Mesendoderm (in vitro differentiated cells): ENCODE results near the gene PHAF1.

ENCODE experiments used
- DNase-seq: peaks from one replicate; pipeline ENCODE4 v3.0.0; 2013
- H2AK5ac ChIP-seq: 2 replicates; pipeline ENCODE4 v1.6.1; 2013; ENCODE audit warnings: low read length, inconsistent platforms
- H2BK120ac ChIP-seq: 2 replicates; pipeline ENCODE4 v1.6.1; 2013; ENCODE audit warnings: low read depth, mild to moderate bottlenecking, low read length, moderate library complexity, mixed read lengths
- H2BK15ac ChIP-seq: replicated peaks from 2 replicates; pipeline ENCODE4 v1.6.1; 2013; ENCODE audit warnings: low read depth, mild to moderate bottlenecking, moderate library complexity
- H2BK5ac ChIP-seq: 2 replicates; pipeline ENCODE4 v1.6.1; 2013; ENCODE audit warnings: low read length, inconsistent platforms
- H3K18ac ChIP-seq: 2 replicates; pipeline ENCODE4 v1.6.1; 2013; ENCODE audit warnings: mild to moderate bottlenecking, low read length, mixed read lengths
- H3K23ac ChIP-seq: one replicate; pipeline ENCODE4 v1.6.1; 2013; ENCODE audit warnings: low read length
- H3K27ac ChIP-seq: 2 replicates; pipeline ENCODE4 v1.5.1; 2013; ENCODE audit warnings: low read depth, mild to moderate bottlenecking, inconsistent platforms, low read length, moderate library complexity
- H3K27me3 ChIP-seq: 2 replicates; pipeline ENCODE4 v1.6.1; 2013; ENCODE audit warnings: low read length, control low read depth, mild to moderate bottlenecking, inconsistent platforms; ENCODE audit not compliant: insufficient read depth, poor library complexity
- H3K36me3 ChIP-seq: 2 replicates; pipeline ENCODE4 v1.6.1; 2013; ENCODE audit warnings: low read length, inconsistent platforms; ENCODE audit not compliant: control insufficient read depth, insufficient read depth
- H3K4ac ChIP-seq: one replicate; pipeline ENCODE4 v1.6.1; 2013; ENCODE audit warnings: low read depth, mild to moderate bottlenecking, low read length, moderate library complexity
- H3K4me1 ChIP-seq: 2 replicates; pipeline ENCODE4 v1.6.1; 2013; ENCODE audit warnings: low read depth, low read length, inconsistent platforms; ENCODE audit not compliant: control insufficient read depth
- H3K4me2 ChIP-seq: 2 replicates; pipeline ENCODE4 v1.6.1; 2013; ENCODE audit warnings: low read length
- H3K4me3 ChIP-seq: 2 replicates; pipeline ENCODE4 v1.5.1; 2013; ENCODE audit warnings: mild to moderate bottlenecking, low read length
- H3K56ac ChIP-seq: one replicate; pipeline ENCODE4 v1.6.1; 2013; ENCODE audit warnings: low read length
- H3K79me1 ChIP-seq: 2 replicates; pipeline ENCODE4 v1.6.1; 2013; ENCODE audit warnings: low read length, inconsistent platforms
- H3K79me2 ChIP-seq: 2 replicates; pipeline ENCODE4 v1.6.1; 2013; ENCODE audit warnings: mild to moderate bottlenecking, low read length; ENCODE audit not compliant: control insufficient read depth, insufficient read depth
- H3K9ac ChIP-seq: 2 replicates; pipeline ENCODE4 v1.6.1; 2013; ENCODE audit warnings: low read length, inconsistent platforms
- H4K5ac ChIP-seq: one replicate; pipeline ENCODE4 v1.6.1; 2013; ENCODE audit warnings: low read length
- H4K8ac ChIP-seq: one replicate; pipeline ENCODE4 v1.6.1; 2013; ENCODE audit warnings: low read depth, mild to moderate bottlenecking, control low read depth, low read length, moderate library complexity
- WGBS: extraction: QIAGEN DNeasy Blood & Tissue Kit; methylation state at CpG from one replicate; pipeline ENCODE4 v1.1.7; 2013; ENCODE audit warnings: low lambda C conversion rate, missing lambda C conversion rate; ENCODE audit not compliant: insufficient coverage; ENCODE audit errors: extremely low coverage; 5-methylcytosine and 5-hydroxymethylcytosine counted together

Gene PHAF1

GRCh38 chr16:67100569-67101310 is 9.0 kb upstream of the PHAF1 start:
- no peak overlapping the region for H3K18ac ChIP-seq
- peak; percentile 22 for DNase-seq

GRCh38 chr16:67101311-67102082 is 8.2 kb upstream of the PHAF1 start:
- Histone ChIP-seq H3K27ac (no peak overlapping the region), H2BK120ac (no peak overlapping the region), H3K56ac (no peak overlapping the region), H2BK15ac (no peak overlapping the region), H3K36me3 (no peaks in the 10 kb centered on the region), H3K18ac (no peak overlapping the region), H3K9ac (no peak overlapping the region), H3K27me3 (no peaks in the 10 kb centered on the region), H3K79me2 (no peaks in the 10 kb centered on the region), H3K23ac (no peak overlapping the region), H2AK5ac (no peak overlapping the region), H4K5ac (no peak overlapping the region), H4K8ac (no peak overlapping the region), H3K4ac (no peak overlapping the region), H3K4me1 (no peaks in the 10 kb centered on the region), H3K4me2 (no peak overlapping the region), H3K79me1 (no peaks in the 10 kb centered on the region), H3K4me3 (no peak overlapping the region), H2BK5ac (no peak overlapping the region)
- WGBS = no CpG with 5 or more reads among the region's 4 CpGs
- no peak for DNase-seq

More at GRCh38 chr16:67100569-67101310, 9.0 kb upstream of the PHAF1 start:
- no peak overlapping the region for H2BK120ac ChIP-seq
- no peak overlapping the region for H3K9ac ChIP-seq
- no peak overlapping the region for H3K4ac ChIP-seq
- no peak overlapping the region for H3K4me2 ChIP-seq
- H2BK15ac ChIP-seq = no peak overlapping the region
- no peak overlapping the region for H2BK5ac ChIP-seq
- H3K23ac ChIP-seq = no peak overlapping the region
- no peaks in the 10 kb centered on the region for H3K27me3 ChIP-seq
- no peaks in the 10 kb centered on the region for H3K36me3 ChIP-seq
- H3K79me1 ChIP-seq = no peaks in the 10 kb centered on the region
- no CpG with 5 or more reads among the region's 1 CpG for WGBS
- no peak overlapping the region for H3K56ac ChIP-seq
- H4K5ac ChIP-seq = no peak overlapping the region
- H3K27ac ChIP-seq = no peak overlapping the region
- H4K8ac ChIP-seq = no peak overlapping the region
- no peak overlapping the region for H3K4me3 ChIP-seq
- no peaks in the 10 kb centered on the region for H3K4me1 ChIP-seq
- H2AK5ac ChIP-seq = no peak overlapping the region
- H3K79me2 ChIP-seq = no peaks in the 10 kb centered on the region

GRCh38 chr16:67104061-67104460 is 5.7 kb upstream of the PHAF1 start:
- Histone ChIP-seq H3K9ac (no peak overlapping the region), H3K4me1 (no peaks in the 10 kb centered on the region), H2AK5ac (no peak overlapping the region), H4K8ac (no peak overlapping the region), H4K5ac (no peak overlapping the region), H3K79me1 (no peaks in the 10 kb centered on the region), H2BK120ac (no peak overlapping the region), H3K4me3 (no peak overlapping the region), H3K27me3 (no peaks in the 10 kb centered on the region), H3K4me2 (no peak overlapping the region), H3K79me2 (no peaks in the 10 kb centered on the region), H3K56ac (no peak overlapping the region), H3K23ac (no peak overlapping the region), H3K36me3 (no peaks in the 10 kb centered on the region), H2BK15ac (no peak overlapping the region), H3K27ac (no peak overlapping the region), H3K18ac (no peak overlapping the region), H3K4ac (no peak overlapping the region), H2BK5ac (no peak overlapping the region)
- DNase-seq = peak; percentile 79
- no CpG with 5 or more reads among the region's 4 CpGs for WGBS

DNA sequence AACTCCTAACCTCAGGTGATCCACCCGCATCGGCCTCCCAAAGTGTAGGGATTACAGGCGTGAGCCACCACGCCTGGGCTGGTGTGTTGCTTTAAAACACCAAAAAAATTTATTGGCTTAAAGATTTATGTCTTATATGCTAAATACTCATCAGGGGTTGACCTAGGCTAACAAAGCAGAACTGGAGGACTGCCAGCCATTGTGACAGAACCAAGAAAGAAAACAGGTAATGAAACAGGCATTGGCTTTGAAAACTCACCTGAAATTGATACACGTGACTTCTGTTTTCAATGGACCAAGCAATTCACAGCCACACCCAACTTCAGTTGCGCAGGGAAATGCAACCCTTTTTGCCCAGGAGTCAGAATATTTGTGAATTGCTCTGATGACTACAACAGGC is 4.9 kb upstream of the PHAF1 start:
- no peak overlapping the region for H3K18ac ChIP-seq
- WGBS = no CpG with 5 or more reads among the region's 6 CpGs
- H3K4me2 ChIP-seq = no peak overlapping the region
- H4K5ac ChIP-seq = no peak overlapping the region
- H3K27ac ChIP-seq = no peak overlapping the region
- no peak overlapping the region for H3K4ac ChIP-seq
- H3K4me3 ChIP-seq = no peak overlapping the region
- no peak overlapping the region for H3K23ac ChIP-seq
- no peak overlapping the region for H2BK120ac ChIP-seq
- no peaks in the 10 kb centered on the region for H3K79me2 ChIP-seq
- no peak overlapping the region for H3K56ac ChIP-seq
- DNase-seq = no peak
- H3K36me3 ChIP-seq = no peaks in the 10 kb centered on the region
- no peaks in the 10 kb centered on the region for H3K79me1 ChIP-seq
- no peak overlapping the region for H2BK15ac ChIP-seq
- H4K8ac ChIP-seq = no peak overlapping the region
- no peak overlapping the region for H2AK5ac ChIP-seq
- H3K27me3 ChIP-seq = no peaks in the 10 kb centered on the region
- H3K4me1 ChIP-seq = no peaks in the 10 kb centered on the region
- H2BK5ac ChIP-seq = no peak overlapping the region
- no peak overlapping the region for H3K9ac ChIP-seq

DNA sequence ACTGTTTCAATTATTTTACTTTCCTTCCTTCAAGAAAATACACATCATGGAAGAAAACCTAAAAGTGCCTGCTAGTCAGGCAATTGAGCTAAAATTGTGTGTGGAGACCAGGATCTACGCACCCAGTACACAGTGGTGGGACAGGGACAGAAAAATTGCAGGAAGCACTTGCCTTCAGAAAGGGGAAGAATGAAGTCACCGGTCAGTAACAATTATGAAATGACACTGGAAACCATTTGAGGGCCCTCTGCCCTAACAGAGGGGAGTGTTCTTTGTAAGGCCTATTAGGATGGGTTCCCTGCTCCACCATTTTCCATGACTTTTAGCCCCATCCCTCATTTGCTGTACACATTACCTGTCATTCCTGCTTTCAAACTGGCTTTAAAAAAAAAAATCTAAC is 4.5 kb upstream of the PHAF1 start:
- no peak overlapping the region for H3K18ac ChIP-seq
- no peak overlapping the region for H3K27ac ChIP-seq
- H2AK5ac ChIP-seq = no peak overlapping the region
- H3K23ac ChIP-seq = no peak overlapping the region
- no peaks in the 10 kb centered on the region for H3K36me3 ChIP-seq
- no peak overlapping the region for H2BK120ac ChIP-seq
- H3K79me2 ChIP-seq = peaks cover under 1% of the 10 kb centered on the region
- no peak overlapping the region for H3K4ac ChIP-seq
- H2BK5ac ChIP-seq = no peak overlapping the region
- no peak overlapping the region for H3K9ac ChIP-seq
- no CpG with 5 or more reads among the region's 2 CpGs for WGBS
- H4K5ac ChIP-seq = no peak overlapping the region
- no peak overlapping the region for H4K8ac ChIP-seq
- H3K56ac ChIP-seq = no peak overlapping the region
- H3K4me2 ChIP-seq = no peak overlapping the region
- peaks cover under 1% of the 10 kb centered on the region for H3K79me1 ChIP-seq
- no peak overlapping the region for H3K4me3 ChIP-seq
- H3K4me1 ChIP-seq = no peaks in the 10 kb centered on the region
- no peaks in the 10 kb centered on the region for H3K27me3 ChIP-seq
- DNase-seq = no peak
- H2BK15ac ChIP-seq = no peak overlapping the region
